ENCODE data around the gene PARN. TPM values are rescaled to one million over a fixed set of nuclear protein-coding genes. Genes with fewer than 3 reads are reported as not detected.

PARN gene
- total RNA-seq, 2 donors from 2014 or later = 56.1 to 68.9 TPM

DNA sequence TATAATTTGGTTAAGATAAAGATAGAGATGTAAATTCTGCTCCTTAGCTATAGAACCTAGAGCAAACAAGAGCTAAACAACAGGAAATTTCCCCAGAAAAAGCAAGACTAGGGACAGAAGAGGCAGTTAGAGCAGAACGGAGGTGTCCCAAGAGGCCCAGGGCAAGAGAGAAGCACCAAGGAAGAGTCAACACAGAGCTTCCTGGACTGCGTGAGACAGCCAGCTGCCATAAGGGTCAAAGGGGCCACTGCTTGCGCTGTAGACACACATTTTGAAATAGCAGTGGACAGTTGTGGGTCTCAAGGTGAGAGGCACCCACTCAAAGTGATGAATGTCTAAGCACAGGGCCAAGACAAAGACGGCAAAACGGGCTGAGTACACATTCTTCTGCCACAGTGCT is 156.6 kb downstream of the PARN start:
- Mint-ChIP-seq H3K4me3 (no peak overlapping the region), H3K27me3 (ENCODE audit: low read depth) (no peaks in the 10 kb centered on the region), H3K4me1 (ENCODE audit: low read depth) (no peaks in the 10 kb centered on the region), H3K9me3 (no peaks in the 10 kb centered on the region), H3K36me3 (ENCODE audit: insufficient read depth in 2 of 2) (peaks cover 0 to 8% of the 10 kb centered on the region in 2 donors), H3K27ac (no peak overlapping the region)
- DNase-seq = no peak
- no peak for ATAC-seq (replicated peaks in 1 of 2)

- Mint-ChIP-seq H3K27ac (no peak overlapping the region), H3K4me1 (ENCODE audit: low read depth) (no peaks in the 10 kb centered on the region), H3K4me3 (no peak overlapping the region), H3K36me3 (ENCODE audit: insufficient read depth in 2 of 2) (peaks cover 0 to 11% of the 10 kb centered on the region in 2 donors), H3K9me3 (no peaks in the 10 kb centered on the region), H3K27me3 (ENCODE audit: low read depth) (no peaks in the 10 kb centered on the region)
- DNase-seq = no peak
- no peak for ATAC-seq (replicated peaks in 1 of 2)
Measured at GRCh38 chr16:14472357-14472756, 157.7 kb downstream of the PARN start.

DNA sequence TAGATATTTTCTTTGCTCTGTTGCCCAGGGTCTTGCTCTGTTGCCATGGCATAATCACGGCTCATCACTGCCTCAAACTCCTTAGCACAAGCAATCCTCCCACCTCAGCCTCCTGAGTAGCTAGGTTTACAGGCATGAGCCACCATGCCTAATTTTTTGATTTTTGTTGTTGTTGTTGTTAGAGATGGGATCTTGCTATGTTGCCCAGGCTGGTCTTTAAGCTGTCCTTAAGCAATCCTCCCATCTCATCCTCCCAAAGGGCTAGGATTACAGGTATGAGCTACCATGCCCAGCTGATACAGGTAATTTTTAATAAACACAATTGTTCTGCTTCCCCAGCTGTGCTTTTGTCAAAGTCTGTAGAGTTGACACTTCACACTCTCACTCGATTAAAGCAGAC is 159.3 kb downstream of the PARN start:
- Mint-ChIP-seq H3K9me3 (no peaks in the 10 kb centered on the region), H3K4me3 (no peak overlapping the region)

GRCh38 chr16:14465799-14466198 is 164.3 kb downstream of the PARN start:
- Mint-ChIP-seq H3K27ac (no peak overlapping the region), H3K4me3 (no peak overlapping the region), H3K4me1 (ENCODE audit: low read depth) (no peaks in the 10 kb centered on the region), H3K36me3 (ENCODE audit: insufficient read depth in 2 of 2) (peaks cover 15 to 37% of the 10 kb centered on the region in 2 donors), H3K27me3 (ENCODE audit: low read depth) (no peaks in the 10 kb centered on the region), H3K9me3 (peaks cover 3 to 8% of the 10 kb centered on the region in 2 donors)
- DNase-seq = no peak
- no peak for ATAC-seq (replicated peaks in 1 of 2)

More for the DNA sequence above, 159.3 kb downstream of the PARN start:
- ATAC-seq (replicated peaks in 1 of 2) = no peak
- Mint-ChIP-seq H3K27ac (no peak overlapping the region), H3K36me3 (ENCODE audit: insufficient read depth in 2 of 2) (peaks cover 0 to 11% of the 10 kb centered on the region in 2 donors), H3K27me3 (ENCODE audit: low read depth) (no peaks in the 10 kb centered on the region), H3K4me1 (ENCODE audit: low read depth) (no peaks in the 10 kb centered on the region)
- DNase-seq = no peak

GRCh38 chr16:14464796-14465195 is 165.3 kb downstream of the PARN start:
- Mint-ChIP-seq H3K27me3 (ENCODE audit: low read depth) (no peaks in the 10 kb centered on the region), H3K27ac (no peak overlapping the region), H3K36me3 (ENCODE audit: insufficient read depth in 2 of 2) (peaks cover 15 to 37% of the 10 kb centered on the region in 2 donors), H3K4me3 (no peak overlapping the region), H3K9me3 (peaks cover 3 to 8% of the 10 kb centered on the region in 2 donors), H3K4me1 (ENCODE audit: low read depth) (no peaks in the 10 kb centered on the region)
- ATAC-seq (replicated peaks in 1 of 2) = no peak
- no peak for DNase-seq

- peaks cover 3 to 8% of the 10 kb centered on the region in 2 donors for H3K9me3 Mint-ChIP-seq
- H3K4me3 Mint-ChIP-seq = no peak overlapping the region
- H3K36me3 Mint-ChIP-seq (ENCODE audit: insufficient read depth in 2 of 2) = peaks cover 15 to 37% of the 10 kb centered on the region in 2 donors
- DNase-seq (no peak), ATAC-seq (replicated peaks in 1 of 2) (no peak)
- H3K4me1 Mint-ChIP-seq (ENCODE audit: low read depth) = no peaks in the 10 kb centered on the region
- H3K27me3 Mint-ChIP-seq (ENCODE audit: low read depth) = no peaks in the 10 kb centered on the region
- no peak overlapping the region for H3K27ac Mint-ChIP-seq
Measured at GRCh38 chr16:14464192-14464591, 165.9 kb downstream of the PARN start.

- Mint-ChIP-seq H3K27me3 (ENCODE audit: low read depth) (no peaks in the 10 kb centered on the region), H3K4me3 (no peak overlapping the region), H3K36me3 (ENCODE audit: insufficient read depth in 2 of 2) (peaks cover 15 to 33% of the 10 kb centered on the region in 2 donors), H3K4me1 (ENCODE audit: low read depth) (no peaks in the 10 kb centered on the region), H3K27ac (no peak overlapping the region), H3K9me3 (peaks cover 3 to 8% of the 10 kb centered on the region in 2 donors)
- ATAC-seq (replicated peaks in 1 of 2) (no peak), DNase-seq (no peak)
Measured at GRCh38 chr16:14462811-14463210, 167.2 kb downstream of the PARN start.

- Mint-ChIP-seq H3K4me3 (no peak overlapping the region), H3K36me3 (ENCODE audit: insufficient read depth in 2 of 2) (peaks cover 15 to 27% of the 10 kb centered on the region in 2 donors)
- no peak for DNase-seq
Measured at GRCh38 chr16:14460726-14461125, 169.3 kb downstream of the PARN start.

GRCh38 chr16:14458576-14458975 is 171.5 kb downstream of the PARN start:
- Mint-ChIP-seq H3K36me3 (ENCODE audit: insufficient read depth in 2 of 2) (peaks cover 9 to 16% of the 10 kb centered on the region in 2 donors), H3K27me3 (ENCODE audit: low read depth) (no peaks in the 10 kb centered on the region), H3K4me3 (no peak overlapping the region), H3K4me1 (ENCODE audit: low read depth) (no peaks in the 10 kb centered on the region), H3K27ac (no peak overlapping the region), H3K9me3 (peaks cover 3 to 4% of the 10 kb centered on the region in 2 donors)
- no peak for ATAC-seq (replicated peaks in 1 of 2)
- no peak for DNase-seq

More at GRCh38 chr16:14460726-14461125, 169.3 kb downstream of the PARN start:
- Mint-ChIP-seq H3K9me3 (peaks cover 3 to 8% of the 10 kb centered on the region in 2 donors), H3K27ac (no peak overlapping the region), H3K27me3 (ENCODE audit: low read depth) (no peaks in the 10 kb centered on the region), H3K4me1 (ENCODE audit: low read depth) (no peaks in the 10 kb centered on the region)
- no peak for ATAC-seq (replicated peaks in 1 of 2)

DNA sequence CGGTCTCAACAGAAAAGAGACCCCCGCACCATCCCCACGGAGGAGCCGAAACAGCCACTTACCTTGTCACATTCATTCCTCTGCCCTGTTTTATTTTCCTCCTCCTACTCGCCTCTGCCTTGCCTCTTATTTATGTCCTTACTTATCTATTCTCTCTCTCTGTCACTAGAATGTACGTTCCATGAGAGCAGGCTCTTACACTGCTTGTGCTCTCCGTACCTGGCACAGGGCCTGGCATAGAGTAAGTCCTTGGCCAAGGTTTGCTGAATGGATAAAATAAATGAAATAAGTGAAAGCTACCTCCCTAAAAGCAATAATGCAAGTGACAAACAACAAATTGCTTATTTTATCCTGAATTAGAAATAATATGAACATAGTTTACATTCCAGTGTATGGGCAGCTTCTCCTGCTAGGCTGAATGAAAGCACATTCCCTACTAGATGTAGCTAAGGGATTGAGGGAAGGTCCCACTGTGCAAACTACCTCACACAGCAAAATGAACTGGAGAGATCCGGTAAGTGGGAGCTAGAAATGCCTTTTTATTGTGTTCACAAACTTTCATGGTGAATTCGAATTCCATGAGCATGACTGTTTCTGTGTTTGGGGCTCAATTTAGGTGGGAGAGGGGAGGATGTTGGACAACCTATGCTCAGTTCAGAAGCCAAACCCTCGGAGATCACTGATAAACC is 173.1 kb downstream of the PARN start:
- ATAC-seq (replicated peaks in 1 of 2) (no peak), DNase-seq (no peak)
- H3K36me3 Mint-ChIP-seq (ENCODE audit: insufficient read depth in 2 of 2) = peaks cover 2 to 4% of the 10 kb centered on the region in 2 donors
- H3K9me3 Mint-ChIP-seq = no peaks in the 10 kb centered on the region
- H3K27ac Mint-ChIP-seq = no peak overlapping the region
- H3K27me3 Mint-ChIP-seq (ENCODE audit: low read depth) = no peaks in the 10 kb centered on the region
- H3K4me3 Mint-ChIP-seq = no peak overlapping the region
- no peaks in the 10 kb centered on the region for H3K4me1 Mint-ChIP-seq (ENCODE audit: low read depth)

DNA sequence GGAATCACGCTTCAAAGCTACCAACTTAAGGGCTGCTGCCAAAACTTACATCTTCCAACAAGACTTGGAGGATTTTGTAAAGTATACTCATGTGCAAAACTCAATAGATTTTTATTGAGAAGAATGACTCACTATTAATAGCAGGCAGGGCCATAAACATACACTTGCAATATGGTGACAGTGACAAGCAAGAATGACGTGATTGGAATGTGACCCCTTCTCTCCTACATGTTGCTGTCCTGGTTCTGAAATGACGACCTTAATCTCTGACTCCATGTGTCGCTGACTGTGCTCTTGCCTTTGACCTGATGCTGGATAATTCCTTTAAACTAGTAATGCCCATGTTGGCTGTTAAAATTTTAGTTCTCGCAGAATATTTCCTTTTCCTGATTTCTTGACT is 174.5 kb downstream of the PARN start:
- ATAC-seq (replicated peaks in 1 of 2) (no peak), DNase-seq (no peak)
- Mint-ChIP-seq H3K27me3 (ENCODE audit: low read depth) (no peaks in the 10 kb centered on the region), H3K27ac (no peak overlapping the region), H3K9me3 (no peaks in the 10 kb centered on the region), H3K4me3 (no peak overlapping the region), H3K36me3 (ENCODE audit: insufficient read depth in 2 of 2) (no peaks in the 10 kb centered on the region), H3K4me1 (ENCODE audit: low read depth) (no peaks in the 10 kb centered on the region)

DNA sequence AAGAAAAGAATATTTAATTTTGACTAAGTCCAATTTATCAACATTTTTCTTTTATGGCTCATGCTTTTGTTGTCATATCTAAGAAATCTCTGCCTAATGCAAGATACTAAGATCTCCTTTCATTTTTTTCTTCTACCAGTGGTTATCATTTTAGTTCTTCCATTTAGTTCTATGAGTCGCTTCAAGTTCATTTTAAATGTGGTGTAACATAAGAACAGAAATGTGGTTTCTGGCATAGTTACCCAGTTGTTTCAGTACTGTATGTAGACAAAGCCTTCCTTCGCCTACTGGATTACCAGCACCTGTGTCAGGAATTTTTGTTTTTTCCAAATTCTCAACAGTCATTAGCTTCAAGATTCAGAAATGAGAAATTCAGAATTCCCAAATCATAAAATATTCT is 175.7 kb downstream of the PARN start:
- Mint-ChIP-seq H3K27ac (no peak overlapping the region), H3K4me1 (ENCODE audit: low read depth) (no peaks in the 10 kb centered on the region), H3K9me3 (no peaks in the 10 kb centered on the region), H3K27me3 (ENCODE audit: low read depth) (no peaks in the 10 kb centered on the region), H3K36me3 (ENCODE audit: insufficient read depth in 2 of 2) (no peaks in the 10 kb centered on the region), H3K4me3 (no peak overlapping the region)
- DNase-seq = no peak
- no peak for ATAC-seq (replicated peaks in 1 of 2)

- H3K4me1 Mint-ChIP-seq (ENCODE audit: low read depth) = no peaks in the 10 kb centered on the region
Measured at GRCh38 chr16:14452066-14452465, 178.0 kb downstream of the PARN start.

GRCh38 chr16:14450846-14451245 is 179.2 kb downstream of the PARN start:
- Mint-ChIP-seq H3K27ac (no peak overlapping the region), H3K27me3 (ENCODE audit: low read depth) (no peaks in the 10 kb centered on the region), H3K9me3 (no peaks in the 10 kb centered on the region), H3K4me1 (ENCODE audit: low read depth) (no peaks in the 10 kb centered on the region), H3K4me3 (no peak overlapping the region), H3K36me3 (ENCODE audit: insufficient read depth in 2 of 2) (no peaks in the 10 kb centered on the region)
- ATAC-seq (replicated peaks in 1 of 2) (no peak), DNase-seq (no peak)

More at GRCh38 chr16:14452066-14452465, 178.0 kb downstream of the PARN start:
- Mint-ChIP-seq H3K4me3 (no peak overlapping the region), H3K27me3 (ENCODE audit: low read depth) (no peaks in the 10 kb centered on the region), H3K9me3 (no peaks in the 10 kb centered on the region), H3K36me3 (ENCODE audit: insufficient read depth in 2 of 2) (no peaks in the 10 kb centered on the region), H3K27ac (no peak overlapping the region)
- ATAC-seq (replicated peaks in 1 of 2) = no peak
- DNase-seq = no peak

Data from activated T-cell treated with anti-CD3 and anti-CD28 coated beads, Interleukin-2, amount 50 U/mL, for 72 hours (primary cell).